HepG2 (cell line): ENCODE data around the gene RBM14. TPM values are rescaled to one million over a fixed set of nuclear protein-coding genes. Genes with fewer than 3 reads are reported as not detected.

Experiments used
- AGO1 ChIP-seq: fragments of 200-400 bp; formaldehyde crosslinking; IDR thresholded peaks from 2 replicates; pipeline ENCODE4 v1.6.1; 2017; ENCODE audit warnings: mild to moderate bottlenecking, low read depth, low read length, moderate library complexity; ENCODE audit not compliant: poor library complexity, severe bottlenecking
- ARNT2 ChIP-seq: sonication (generic); formaldehyde crosslinking; IDR thresholded peaks from 2 replicates; pipeline ENCODE4 v1.8.0; 2022; ENCODE audit warnings: mild to moderate bottlenecking, low read depth, missing genetic modification reagents, moderate library complexity
- CERS6 ChIP-seq: sonication (generic); formaldehyde crosslinking; IDR thresholded peaks from 2 replicates; pipeline ENCODE4 v1.5.0; 2020; ENCODE audit warnings: missing genetic modification reagents
- FOSL2 ChIP-seq: sonication (generic); formaldehyde crosslinking; IDR thresholded peaks from 2 replicates; pipeline ENCODE4 v1.4.0; 2020; ENCODE audit warnings: missing genetic modification reagents
- GABPB1 ChIP-seq: IDR thresholded peaks from 2 replicates; pipeline ENCODE4 v1.6.1; 2016; ENCODE audit warnings: mild to moderate bottlenecking, missing genetic modification reagents, moderate library complexity, missing compliant biosample characterization
- HDAC6 ChIP-seq: fragments of 200-600 bp; sonication (generic); IDR thresholded peaks from 2 replicates; pipeline ENCODE4 v1.7.0; 2017; ENCODE audit warnings: mild to moderate bottlenecking, antibody characterized with exemption, low read length, low read depth
- HNRNPH1 ChIP-seq: fragments of 200-400 bp; formaldehyde crosslinking; optimal IDR thresholded peaks from 2 replicates; pipeline ENCODE3; 2017; ENCODE audit warnings: mild to moderate bottlenecking, low read depth, low read length
- JDP2 ChIP-seq: sonication (generic); formaldehyde crosslinking; IDR thresholded peaks from 2 replicates; pipeline ENCODE4 v1.8.1; 2022; ENCODE audit warnings: missing genetic modification reagents, borderline replicate concordance
- MNT ChIP-seq: fragments of 450-650 bp; IDR thresholded peaks from 2 replicates; pipeline ENCODE4 v1.6.1; 2016
- NCOA5 ChIP-seq: sonication (generic); formaldehyde crosslinking; IDR thresholded peaks from 2 replicates; pipeline ENCODE4 v1.4.0; 2020; ENCODE audit warnings: missing genetic modification reagents
- NFYB ChIP-seq: sonication (generic); formaldehyde crosslinking; IDR thresholded peaks from 2 replicates; pipeline ENCODE4 v1.4.0; 2020; ENCODE audit warnings: missing genetic modification reagents
- PCBP2 ChIP-seq: fragments of 200-400 bp; formaldehyde crosslinking; optimal IDR thresholded peaks from 2 replicates; pipeline ENCODE3; 2018; ENCODE audit warnings: low read length, low read depth; ENCODE audit not compliant: poor library complexity, severe bottlenecking
- RARG ChIP-seq: sonication (generic); formaldehyde crosslinking; IDR thresholded peaks from 2 replicates; pipeline ENCODE4 v1.4.0; 2020; ENCODE audit warnings: low read depth, mild to moderate bottlenecking, missing genetic modification reagents
- RXRA ChIP-seq: sonication (generic); formaldehyde crosslinking; IDR thresholded peaks from 2 replicates; pipeline ENCODE4 v1.5.1; 2020; ENCODE audit warnings: missing genetic modification reagents
- ZFY ChIP-seq: sonication (generic); formaldehyde crosslinking; IDR thresholded peaks from 2 replicates; pipeline ENCODE4 v1.4.0; 2020; ENCODE audit warnings: missing genetic modification reagents
- ZNF234 ChIP-seq: sonication (generic); formaldehyde crosslinking; conservative IDR thresholded peaks from 2 replicates; pipeline ENCODE4 v1.5.1; 2020; ENCODE audit warnings: mild to moderate bottlenecking, missing genetic modification reagents
- ZNF326 ChIP-seq: sonication (generic); formaldehyde crosslinking; IDR thresholded peaks from 2 replicates; pipeline ENCODE4 v1.4.0; 2020; ENCODE audit warnings: missing genetic modification reagents, borderline replicate concordance
- ZNF33A ChIP-seq: sonication (generic); formaldehyde crosslinking; IDR thresholded peaks from 2 replicates; pipeline ENCODE4 v1.5.1; 2020; ENCODE audit warnings: missing genetic modification reagents, mild to moderate bottlenecking, moderate library complexity, borderline replicate concordance
- ZNF644 ChIP-seq: IDR thresholded peaks from 2 replicates; pipeline ENCODE4 v1.6.1; 2016; ENCODE audit warnings: low read depth
- ZNF883 ChIP-seq: sonication (generic); formaldehyde crosslinking; IDR thresholded peaks from 2 replicates; pipeline ENCODE4 v1.5.1; 2020; ENCODE audit warnings: mild to moderate bottlenecking, missing genetic modification reagents; ENCODE audit errors: not compliant biosample characterization
- polyA plus RNA-seq, 8 experiments: library from polyadenylated mRNA; depleted of rRNA in 3 of 8; stranded (reverse) in 7 of 8; unstranded in 1 of 8; fragments of >200 nt; fragmentation: Illumina TruSeq in 4 of 8; extraction: Trizol in 4 of 8; gene quantifications; 2 replicates each; pipeline versions ENCODE4 v1.2.1 to v1.2.3, GENCODE V29; 2011 to 2016; ENCODE audit warnings: low read depth in 4 of 8, missing spikeins in 1 of 8, mixed read lengths in 1 of 8; ENCODE audit not compliant: insufficient read depth in 1 of 8
- total RNA-seq, 5 experiments: library from RNA; depleted of rRNA; stranded (reverse); fragments of >200 nt; fragmentation: Illumina TruSeq; extraction: Trizol; gene quantifications; 2 replicates each; pipeline ENCODE4 v1.2.3, GENCODE V29; 2016; ENCODE audit warnings: low read depth in 1 of 5
- TF ChIP-seq, protein P1 (sequence below): sonication (generic); formaldehyde crosslinking; IDR thresholded peaks from 2 replicates; pipeline ENCODE4 v1.5.1; 2020; ENCODE audit warnings: missing genetic modification reagents, mild to moderate bottlenecking, borderline replicate concordance
- TF ChIP-seq, protein P2 (sequence below): sonication (generic); formaldehyde crosslinking; IDR thresholded peaks from 2 replicates; pipeline ENCODE4 v1.8.1; 2023; ENCODE audit warnings: mild to moderate bottlenecking, moderate library complexity, missing genetic modification reagents

RBM14 gene
- total and polyA plus RNA-seq, 2 of the 13 experiments (the other 11 are each of a cell fraction or from before 2014, with no cell fraction given), result 12.7 to 44.1 TPM

DNA sequence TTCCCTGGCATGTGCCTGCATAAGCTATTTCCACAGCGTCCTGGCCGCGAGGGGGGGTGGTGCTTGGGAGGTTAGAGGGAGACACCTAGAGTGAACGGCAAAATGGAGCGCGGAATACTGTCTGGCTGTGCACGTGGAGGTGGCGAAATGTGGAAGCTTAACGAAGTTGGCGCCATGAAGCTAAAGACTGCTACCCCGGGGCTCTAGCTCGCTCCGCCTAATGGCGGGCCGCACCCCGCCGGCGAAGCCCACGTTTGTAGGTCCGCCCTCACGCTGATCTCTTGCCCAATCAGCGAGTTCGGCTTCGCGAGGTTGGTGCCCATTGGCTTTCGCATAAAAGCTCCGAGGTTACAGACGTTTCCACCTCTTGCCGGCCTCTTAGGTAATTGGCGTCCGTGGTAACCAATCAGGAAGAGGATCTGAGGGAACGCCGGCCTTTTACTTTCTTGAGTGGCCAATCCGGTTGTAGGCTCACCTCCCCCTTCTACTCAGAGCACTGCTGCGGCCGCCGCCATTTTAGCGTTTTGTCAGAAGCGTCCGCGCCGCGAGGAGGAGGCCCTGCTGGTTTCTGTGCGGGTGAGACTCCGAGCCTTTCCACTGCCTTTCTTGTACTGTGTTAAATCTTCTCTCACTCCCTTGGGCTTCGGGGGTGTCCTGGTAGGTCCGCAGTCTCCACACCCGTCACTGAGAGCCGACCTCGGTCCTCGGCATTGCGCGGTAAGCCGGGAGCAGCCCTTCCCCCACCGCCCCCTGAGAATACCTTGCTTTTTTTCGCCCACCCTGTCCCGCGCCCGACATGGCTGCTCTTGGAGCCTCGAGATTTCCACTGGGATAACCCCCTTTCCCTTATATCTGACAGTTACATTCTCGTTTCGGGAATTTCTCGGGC, 22.0 kb downstream of the RBM14 start, which contains the start of gene RBM4 (continued):
- TF ChIP-seq, protein P1, sequence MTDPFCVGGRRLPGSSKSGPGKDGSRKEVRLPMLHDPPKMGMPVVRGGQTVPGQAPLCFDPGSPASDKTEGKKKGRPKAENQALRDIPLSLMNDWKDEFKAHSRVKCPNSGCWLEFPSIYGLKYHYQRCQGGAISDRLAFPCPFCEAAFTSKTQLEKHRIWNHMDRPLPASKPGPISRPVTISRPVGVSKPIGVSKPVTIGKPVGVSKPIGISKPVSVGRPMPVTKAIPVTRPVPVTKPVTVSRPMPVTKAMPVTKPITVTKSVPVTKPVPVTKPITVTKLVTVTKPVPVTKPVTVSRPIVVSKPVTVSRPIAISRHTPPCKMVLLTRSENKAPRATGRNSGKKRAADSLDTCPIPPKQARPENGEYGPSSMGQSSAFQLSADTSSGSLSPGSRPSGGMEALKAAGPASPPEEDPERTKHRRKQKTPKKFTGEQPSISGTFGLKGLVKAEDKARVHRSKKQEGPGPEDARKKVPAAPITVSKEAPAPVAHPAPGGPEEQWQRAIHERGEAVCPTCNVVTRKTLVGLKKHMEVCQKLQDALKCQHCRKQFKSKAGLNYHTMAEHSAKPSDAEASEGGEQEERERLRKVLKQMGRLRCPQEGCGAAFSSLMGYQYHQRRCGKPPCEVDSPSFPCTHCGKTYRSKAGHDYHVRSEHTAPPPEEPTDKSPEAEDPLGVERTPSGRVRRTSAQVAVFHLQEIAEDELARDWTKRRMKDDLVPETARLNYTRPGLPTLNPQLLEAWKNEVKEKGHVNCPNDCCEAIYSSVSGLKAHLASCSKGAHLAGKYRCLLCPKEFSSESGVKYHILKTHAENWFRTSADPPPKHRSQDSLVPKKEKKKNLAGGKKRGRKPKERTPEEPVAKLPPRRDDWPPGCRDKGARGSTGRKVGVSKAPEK, result no peak; the same call in 1 of the 2 replicates
- TF ChIP-seq ZNF644 (CRISPR knock-in tag), result no peak
- no peak for TF ChIP-seq FOSL2
- TF ChIP-seq NFYB (CRISPR knock-in tag), result peak; percentile 94
- no peak for TF ChIP-seq RARG
- no peak for TF ChIP-seq PCBP2
- peak; percentile 48 for TF ChIP-seq ZNF883
- peak; percentile 64 for TF ChIP-seq ZFY (CRISPR knock-in tag)
- no peak for TF ChIP-seq CERS6 (CRISPR knock-in tag)
- no peak for TF ChIP-seq MNT
- TF ChIP-seq ARNT2 (CRISPR knock-in tag), result peak; percentile 51; the same call in 1 of the 2 replicates
- no peak for TF ChIP-seq HDAC6
- TF ChIP-seq JDP2 (CRISPR knock-in tag), result no peak
- TF ChIP-seq ZNF234 (CRISPR knock-in tag), result no peak
- peak; percentile 93 for TF ChIP-seq AGO1
- 0 out of 2 replicates have a peak, but pooled peaks have one; percentile 35 for TF ChIP-seq RXRA (CRISPR knock-in tag)
- no peak for TF ChIP-seq NCOA5
- TF ChIP-seq ZNF33A (CRISPR knock-in tag), result no peak
- TF ChIP-seq ZNF326 (CRISPR knock-in tag), result no peak
- no peak for TF ChIP-seq HNRNPH1
- TF ChIP-seq, protein P2, sequence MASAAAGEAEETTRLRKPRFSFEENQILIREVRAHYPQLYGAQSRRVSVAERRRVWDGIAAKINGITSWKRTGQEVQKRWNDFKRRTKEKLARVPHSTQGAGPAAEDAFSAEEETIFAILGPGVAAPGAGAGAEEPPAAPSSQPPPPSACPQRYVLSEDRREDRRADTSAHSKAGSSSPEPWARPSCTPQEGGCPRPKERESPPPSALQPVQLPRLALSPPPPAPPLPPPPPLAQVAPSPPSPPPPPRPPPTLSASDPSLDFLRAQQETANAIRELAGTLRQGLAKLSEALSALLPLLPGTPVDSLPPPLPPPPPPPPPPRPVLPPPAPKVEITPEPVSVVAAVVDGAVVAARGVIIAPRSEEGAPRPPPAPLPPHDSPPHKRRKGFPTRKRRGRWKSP (CRISPR knock-in tag), result peak; percentile 45; the same call in 1 of the 2 replicates
- TF ChIP-seq GABPB1 (CRISPR knock-in tag), result peak; percentile 56
